ENCODE measurements around the gene KBTBD4.
"Not testable (repeated sequence)": the region's sequence is repeated elsewhere in the genome, so short reads cannot be mapped to it uniquely, and the experiment has no call there.

The KBTBD4 gene

GRCh38 chr11:47565340-47566148, 13.2 kb downstream of the KBTBD4 start, which contains the start of gene PTPMT1:
PTPMT1 (plus strand) TSS chr11:47565599; CDS start chr11:47565623, 24 bp downstream.
- TF ChIP-seq Cebpa-rat (IDR thresholded peaks at IDR 0.05) = no peak
- Histone ChIP-seq H3K4me3 (peak within 1 kb of the TSS; percentile 83), H3K27me3 (no peaks in the 10 kb centered on the region), H3K27ac (peak within 1 kb of the TSS; percentile 89), H3K9ac (peak within 1 kb of the TSS; percentile 92), H3K9me3 (no peaks in the 10 kb centered on the region), H3K36me3 (peaks cover 28% of the 10 kb centered on the region), H3K4me2 (peak within 1 kb of the TSS; percentile 93), H4K20me1 (peaks cover 12% of the 10 kb centered on the region), H3K4me1 (peaks cover 25% of the 10 kb centered on the region)

- TF ChIP-seq Cebpa-rat (IDR thresholded peaks at IDR 0.05) = no peak
- H3K9ac ChIP-seq = peak overlapping the region; percentile 92
- H3K27me3 ChIP-seq = no peaks in the 10 kb centered on the region
- H3K9me3 ChIP-seq = no peaks in the 10 kb centered on the region
- peak overlapping the region; percentile 89 for H3K27ac ChIP-seq
- H4K20me1 ChIP-seq = peaks cover 6% of the 10 kb centered on the region
- H3K4me3 ChIP-seq = peak overlapping the region; percentile 83
- H3K4me1 ChIP-seq = peaks cover 25% of the 10 kb centered on the region
- H3K36me3 ChIP-seq = peaks cover 22% of the 10 kb centered on the region
- H3K4me2 ChIP-seq = peak overlapping the region; percentile 93
Observed at GRCh38 chr11:47564933-47565339, 13.8 kb downstream of the KBTBD4 start.

- H3K9ac ChIP-seq = peak overlapping the region; percentile 92
Observed at GRCh38 chr11:47564366-47564765, 14.4 kb downstream of the KBTBD4 start.

GRCh38 chr11:47562393-47562792, 16.4 kb downstream of the KBTBD4 start:
- not testable (repeated sequence) for H3K9me3 ChIP-seq, H3K27me3 ChIP-seq, H4K20me1 ChIP-seq

More at GRCh38 chr11:47564366-47564765, 14.4 kb downstream of the KBTBD4 start:
- peaks cover 25% of the 10 kb centered on the region for H3K4me1 ChIP-seq
- peak overlapping the region; percentile 83 for H3K4me3 ChIP-seq
- H4K20me1 ChIP-seq, H3K27ac ChIP-seq, H3K27me3 ChIP-seq, H3K9me3 ChIP-seq: not testable (repeated sequence)
- H3K36me3 ChIP-seq = peaks cover 17% of the 10 kb centered on the region
- peak overlapping the region; percentile 93 for H3K4me2 ChIP-seq

GRCh38 chr11:47560426-47560825, 18.3 kb downstream of the KBTBD4 start:
- no peaks in the 10 kb centered on the region for H3K27me3 ChIP-seq

More at GRCh38 chr11:47562393-47562792, 16.4 kb downstream of the KBTBD4 start:
- H3K36me3 ChIP-seq, H3K9ac ChIP-seq, H3K27ac ChIP-seq, H3K4me3 ChIP-seq, H3K4me2 ChIP-seq: not testable (repeated sequence)
- H3K4me1 ChIP-seq = peaks cover 25% of the 10 kb centered on the region

GRCh38 chr11:47558695-47559094, 20.1 kb downstream of the KBTBD4 start:
- Histone ChIP-seq H3K4me3 (no peak overlapping the region), H3K4me2 (no peak overlapping the region), H3K27ac (no peak overlapping the region), H4K20me1 (no peaks in the 10 kb centered on the region), H3K36me3 (0 out of 2 replicates have a peak, but pooled peaks cover 4% of the 10 kb centered on the region), H3K9me3 (no peaks in the 10 kb centered on the region), H3K9ac (no peak overlapping the region), H3K4me1 (peaks cover 9% of the 10 kb centered on the region), H3K27me3 (no peaks in the 10 kb centered on the region)
- no peak for TF ChIP-seq Cebpa-rat (IDR thresholded peaks at IDR 0.05)

More at GRCh38 chr11:47560426-47560825, 18.3 kb downstream of the KBTBD4 start:
- Histone ChIP-seq H4K20me1 (no peaks in the 10 kb centered on the region), H3K9me3 (no peaks in the 10 kb centered on the region), H3K4me1 (peaks cover 11% of the 10 kb centered on the region), H3K4me3 (no peak overlapping the region), H3K36me3 (0 out of 2 replicates have a peak, but pooled peaks cover 4% of the 10 kb centered on the region), H3K27ac (no peak overlapping the region), H3K4me2 (no peak overlapping the region), H3K9ac (no peak overlapping the region)
- no peak for TF ChIP-seq Cebpa-rat (IDR thresholded peaks at IDR 0.05)

- H3K9me3 ChIP-seq, H3K9ac ChIP-seq, H3K4me3 ChIP-seq, H3K27me3 ChIP-seq, H3K27ac ChIP-seq, H4K20me1 ChIP-seq, H3K36me3 ChIP-seq, H3K4me2 ChIP-seq: not testable (repeated sequence)
- H3K4me1 ChIP-seq = peaks cover 13% of the 10 kb centered on the region
Observed at GRCh38 chr11:47557004-47557403, 21.8 kb downstream of the KBTBD4 start.

GRCh38 chr11:47553406-47553743, 25.4 kb downstream of the KBTBD4 start:
- H3K4me1 ChIP-seq = peaks cover 42% of the 10 kb centered on the region
- peak overlapping the region; percentile 68; the same call in 1 of the 2 replicates for H3K9ac ChIP-seq
- peak overlapping the region; percentile 94 for H3K4me3 ChIP-seq
- peaks cover 21% of the 10 kb centered on the region; the same call in 1 of the 2 replicates for H3K36me3 ChIP-seq
- H3K4me2 ChIP-seq = peak overlapping the region; percentile 66
- H4K20me1 ChIP-seq = peaks cover 42% of the 10 kb centered on the region
- no peaks in the 10 kb centered on the region for H3K9me3 ChIP-seq
- no peak for TF ChIP-seq Cebpa-rat (IDR thresholded peaks at IDR 0.05)
- H3K27ac ChIP-seq = peak overlapping the region; percentile 68
- H3K27me3 ChIP-seq = no peaks in the 10 kb centered on the region

- Histone ChIP-seq H3K4me3 (peak within 1 kb of the TSS; percentile 94), H3K4me1 (peaks cover 45% of the 10 kb centered on the region), H3K9ac (peak within 1 kb of the TSS; percentile 96), H3K27me3 (no peaks in the 10 kb centered on the region), H4K20me1 (peaks cover 48% of the 10 kb centered on the region), H3K9me3 (no peaks in the 10 kb centered on the region), H3K4me2 (peak within 1 kb of the TSS; percentile 79), H3K36me3 (peaks cover 27% of the 10 kb centered on the region; the same call in 1 of the 2 replicates), H3K27ac (peak within 1 kb of the TSS; percentile 92)
- TF ChIP-seq Cebpa-rat (IDR thresholded peaks at IDR 0.05) = no peak
Observed at GRCh38 chr11:47552566-47553405, 26.0 kb downstream of the KBTBD4 start, which contains the start of gene CELF1. CELF1 (minus strand) TSS chr11:47553132; CDS start chr11:47499523, 53,609 bp downstream.
